Common myeloid progenitor, CD34-positive (primary cell): Measurements from ENCODE around the gene ZNF605.
A peak's percentile ranks its signal among the peaks of the same experiment; 100 is the strongest.
"Not testable (repeated sequence)": the region's sequence is repeated elsewhere in the genome, so short reads cannot be mapped to it uniquely, and the experiment has no call there.

Source experiments
- CTCF ChIA-PET: fragments of 350-600 bp; sonication (Branson Sonifier 250); formaldehyde crosslinking; loops from one replicate; lab custom pipeline; 2021; ENCODE audit warnings: antibody characterized with exemption; lab: Charles Lee
- POLR2A ChIA-PET: fragments of 350-600 bp; sonication (Branson Sonifier 250); formaldehyde crosslinking; loops from one replicate; lab custom pipeline; 2021; ENCODE audit warnings: antibody characterized with exemption; lab: Charles Lee
- DNase-seq, 3 donors: peaks; one replicate each; pipeline versions ENCODE4 v3.0.0 to v3.0.0-alpha.2; 2013
- H3K27ac ChIP-seq, 2 experiments: 1 replicate in 1 of 2; 2 replicates in 1 of 2; pipeline ENCODE4 v1.7.0; 2013; ENCODE audit warnings: inconsistent platforms in 2 of 2, low read length in 2 of 2, mild to moderate bottlenecking in 2 of 2, low read depth in 1 of 2, moderate library complexity in 1 of 2; ENCODE audit not compliant: severe bottlenecking in 2 of 2, insufficient read depth in 1 of 2, poor library complexity in 1 of 2
- H3K27me3 ChIP-seq, 5 experiments: replicated peaks in 2 of 5; 1 replicate in 3 of 5; 2 replicates in 2 of 5; pipeline versions ENCODE4 v1.6.1 to v1.7.0; 2013; ENCODE audit warnings: low read length in 4 of 5, mild to moderate bottlenecking in 2 of 5, moderate library complexity in 2 of 5, inconsistent platforms in 1 of 5; ENCODE audit not compliant: insufficient read depth in 5 of 5, control insufficient read depth in 4 of 5
- H3K36me3 ChIP-seq, 4 experiments: 1 replicate in 2 of 4; 2 replicates in 2 of 4; pipeline versions ENCODE4 v1.6.1 to v1.7.0; 2013; ENCODE audit warnings: low read length in 3 of 4, control low read depth in 1 of 4, mild to moderate bottlenecking in 1 of 4; ENCODE audit not compliant: control insufficient read depth in 4 of 4, insufficient read depth in 4 of 4
- H3K4me1 ChIP-seq, 4 experiments: 1 replicate in 3 of 4; 2 replicates in 1 of 4; pipeline versions ENCODE4 v1.6.1 to v1.7.1; 2013; ENCODE audit warnings: low read length in 3 of 4, mild to moderate bottlenecking in 3 of 4, control low read depth in 1 of 4, inconsistent platforms in 1 of 4, moderate library complexity in 1 of 4; ENCODE audit not compliant: control insufficient read depth in 4 of 4, insufficient read depth in 4 of 4; ENCODE audit errors: control extremely low read depth in 1 of 4
- H3K4me3 ChIP-seq, 7 experiments: 1 replicate in 4 of 7; 2 replicates in 3 of 7; pipeline versions ENCODE4 v1.5.1 to v1.7.0; 2013; ENCODE audit warnings: mild to moderate bottlenecking in 7 of 7, low read length in 6 of 7, moderate library complexity in 6 of 7, inconsistent platforms in 2 of 7, low read depth in 2 of 7, control low read depth in 1 of 7; ENCODE audit not compliant: insufficient read depth in 4 of 7, control insufficient read depth in 1 of 7; ENCODE audit errors: extremely low read depth in 1 of 7
- H3K9me3 ChIP-seq, 5 experiments: 1 replicate in 4 of 5; 2 replicates in 1 of 5; pipeline versions ENCODE4 v1.6.1 to v1.7.1; 2013; ENCODE audit warnings: low read length in 4 of 5, mild to moderate bottlenecking in 2 of 5, inconsistent platforms in 1 of 5, low read depth in 1 of 5, moderate library complexity in 1 of 5; ENCODE audit not compliant: control insufficient read depth in 4 of 5, insufficient read depth in 2 of 5; ENCODE audit errors: control extremely low read depth in 1 of 5
- WGBS: methylation state at CpG from one replicate; pipeline ENCODE4 v1.1.5; 2013; ENCODE audit not compliant: insufficient coverage; 5-methylcytosine and 5-hydroxymethylcytosine counted together

Gene ZNF605

DNA sequence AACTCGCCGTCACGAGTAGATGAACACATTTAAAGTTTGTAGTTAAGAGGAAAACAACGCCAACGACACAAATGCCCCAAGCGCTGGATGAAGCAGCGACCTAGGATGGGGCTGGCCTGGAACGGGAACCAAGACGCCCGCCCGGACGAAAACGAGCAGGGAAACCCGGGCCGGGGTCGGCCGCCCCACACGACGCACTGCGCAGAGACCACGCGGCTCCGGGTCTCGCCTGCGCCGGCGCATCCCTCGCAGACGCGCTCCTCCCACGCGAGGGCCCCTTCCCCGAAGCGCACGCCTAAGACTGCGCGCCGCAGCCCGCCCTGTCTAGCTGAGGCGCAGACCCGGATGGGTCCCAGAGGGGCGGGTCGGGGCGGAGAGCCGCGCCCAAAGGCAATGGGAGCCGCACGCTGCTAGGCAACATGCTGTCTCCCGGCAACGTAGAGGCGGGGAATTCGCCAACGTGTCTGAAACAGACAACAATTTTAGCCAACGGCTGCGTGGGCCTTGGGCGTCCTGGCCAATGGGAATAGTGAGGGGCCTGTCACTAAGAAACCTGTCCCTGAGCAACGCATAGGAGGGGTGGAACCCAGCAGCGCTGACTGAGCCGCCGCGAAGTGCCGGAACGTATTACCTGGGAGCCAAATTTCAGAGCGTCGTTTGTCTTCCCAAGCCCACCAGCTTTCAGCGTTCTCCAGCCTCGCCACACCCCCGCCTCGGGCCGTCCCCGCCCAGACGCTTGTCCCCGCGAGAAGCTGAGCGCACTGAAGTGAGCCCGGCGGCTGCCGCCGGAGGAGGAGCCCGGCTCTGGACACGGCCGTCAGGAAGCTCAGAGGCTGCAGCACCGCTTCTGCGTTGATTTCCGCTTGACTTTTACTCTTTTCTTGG is 47.7 kb downstream of the ZNF605 start:
- Histone ChIP-seq H3K36me3 (peaks cover 0 to 3% (median 0%) of the 10 kb centered on the region in 4 experiments), H3K27ac (peak overlapping the region; percentile 46 to 77), H3K4me1 (peaks cover 2 to 19% (median 16%) of the 10 kb centered on the region in 4 experiments), H3K4me3 (peak overlapping the region; percentile 74 to 87 (median 78)), H3K27me3 (peaks cover 0 to 32% (median 13%) of the 10 kb centered on the region in 5 experiments), H3K9me3 (peaks cover 1 to 48% (median 8%) of the 10 kb centered on the region in 5 experiments)
- POLR2A ChIA-PET = interaction anchor here (0.6 kb wide), 1 partner anchor 177 kb away, joined by 4 read pairs; no protein-coding TSS in a partner anchor
- DNase-seq = peak; percentile 98 to 99 (median 99)
- CTCF ChIA-PET = interaction anchor here (1.0 kb wide), 1 partner anchor 173 kb away, joined by 3 read pairs; the partner anchor contains the start of gene ZNF140
- WGBS = under 1% methylated on average over 70 of the region's 85 CpGs

DNA sequence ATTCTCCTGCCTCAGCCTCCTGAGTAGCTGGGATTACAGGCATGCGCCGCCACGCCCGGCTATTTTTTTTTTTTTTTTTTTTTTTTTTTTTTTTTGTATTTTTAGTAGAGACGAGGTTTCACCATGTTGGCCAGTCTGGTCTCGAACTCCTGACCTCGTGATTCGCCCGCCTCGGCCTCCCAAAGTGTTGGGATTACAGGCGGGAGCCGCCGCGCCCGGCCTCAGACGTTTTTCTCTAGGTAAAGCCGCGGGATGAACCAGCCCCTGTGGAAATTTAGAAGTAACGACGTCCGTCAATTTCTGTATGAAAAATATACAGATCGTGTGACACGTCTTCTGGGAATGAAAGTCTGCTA is 48.3 kb downstream of the ZNF605 start:
- DNase-seq, CTCF ChIA-PET, POLR2A ChIA-PET, H3K36me3 ChIP-seq: not testable (repeated sequence)
- Histone ChIP-seq H3K9me3 (peaks cover 1 to 52% (median 7%) of the 10 kb centered on the region in 5 experiments), H3K27ac (peak overlapping the region in 1 of 2 experiments; percentile 1), H3K4me1 (peaks cover 2 to 19% (median 16%) of the 10 kb centered on the region in 4 experiments), H3K4me3 (peak overlapping the region in 6 of 7 experiments; percentile 76 to 87 (median 78)), H3K27me3 (peaks cover 0 to 32% (median 13%) of the 10 kb centered on the region in 5 experiments)
- WGBS = 5% methylated on average over 18 of the region's 23 CpGs

DNA sequence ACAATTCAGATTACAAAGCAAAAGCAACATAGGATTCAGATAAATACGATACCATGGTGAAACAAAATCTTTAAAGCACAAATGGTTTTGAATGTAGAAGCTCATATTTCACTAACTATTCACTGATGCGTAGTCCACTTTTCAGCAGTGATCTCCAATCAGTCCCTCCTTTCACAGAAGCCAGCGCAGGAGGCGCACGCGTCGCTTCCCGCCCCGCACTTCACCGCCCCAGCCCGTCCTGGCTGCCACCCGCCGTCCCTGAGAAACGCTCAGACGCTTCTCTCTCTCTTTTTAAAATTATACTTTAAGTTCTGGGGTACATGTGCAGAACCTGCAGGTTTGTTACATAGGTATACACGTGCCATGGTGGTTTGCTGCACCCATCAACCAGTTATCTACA is 48.9 kb downstream of the ZNF605 start:
- 15% methylated on average over 10 of the region's 16 CpGs for WGBS
- peaks cover 1 to 52% (median 6%) of the 10 kb centered on the region in 5 experiments for H3K9me3 ChIP-seq
- POLR2A ChIA-PET = no interaction called here

DNA sequence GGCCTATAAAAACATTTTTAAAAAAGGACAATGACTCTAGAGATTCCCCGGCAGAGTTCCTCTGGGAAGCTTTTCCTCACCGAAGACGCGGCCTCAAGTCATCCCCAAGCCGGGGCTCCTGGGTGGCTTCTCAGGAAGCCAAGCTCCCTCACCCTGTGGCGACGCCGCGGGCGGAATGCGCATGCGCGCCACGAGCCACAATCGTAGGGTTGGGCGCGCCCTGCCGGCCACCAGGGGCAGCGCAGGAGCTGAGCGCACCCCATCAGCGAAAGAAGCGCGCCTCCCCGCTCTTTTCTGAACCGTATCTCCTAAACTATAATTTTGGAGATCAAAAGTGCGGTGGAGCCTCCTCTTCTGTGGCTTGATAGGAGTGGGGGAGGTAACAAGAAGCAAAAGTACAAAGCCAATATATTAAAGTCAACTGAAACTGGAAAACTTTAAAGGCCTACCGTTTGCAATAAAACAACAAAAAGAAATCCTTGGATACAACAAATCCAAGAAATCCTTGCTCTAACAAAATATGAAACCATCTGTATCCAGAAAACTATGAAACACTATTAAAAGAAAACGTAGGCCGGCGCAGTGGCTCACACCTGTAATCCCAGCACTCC is 51.3 kb downstream of the ZNF605 start:
- no peaks in the 10 kb centered on the region for H3K36me3 ChIP-seq
- peaks cover 2 to 19% (median 16%) of the 10 kb centered on the region in 4 experiments for H3K4me1 ChIP-seq
- POLR2A ChIA-PET = no interaction called here
- WGBS = 9% methylated on average over 19 of the region's 30 CpGs
- H3K27me3 ChIP-seq = peaks cover 0 to 32% (median 13%) of the 10 kb centered on the region in 5 experiments
- peaks cover 0 to 40% (median 0%) of the 10 kb centered on the region in 5 experiments for H3K9me3 ChIP-seq
- no peak overlapping the region for H3K27ac ChIP-seq
- H3K4me3 ChIP-seq = peak overlapping the region in 3 of 7 experiments; percentile 22 to 32 (median 30)
- CTCF ChIA-PET = interaction anchor here (0.8 to 1.7 kb wide), 9 partner anchors 14 to 289 kb away, joined by 3 to 6 read pairs (median 3); no protein-coding TSS in a partner anchor
- peak; percentile 79 to 86 (median 79) for DNase-seq

More for the DNA sequence above, 48.9 kb downstream of the ZNF605 start:
- Histone ChIP-seq H3K27me3 (peaks cover 0 to 32% (median 13%) of the 10 kb centered on the region in 5 experiments), H3K4me3 (peak overlapping the region in 1 of 7 experiments; percentile 0), H3K4me1 (peaks cover 2 to 19% (median 16%) of the 10 kb centered on the region in 4 experiments), H3K36me3 (peaks cover 0 to 3% (median 0%) of the 10 kb centered on the region in 4 experiments), H3K27ac (no peak overlapping the region)
- CTCF ChIA-PET = no interaction called here
- no peak for DNase-seq

DNA sequence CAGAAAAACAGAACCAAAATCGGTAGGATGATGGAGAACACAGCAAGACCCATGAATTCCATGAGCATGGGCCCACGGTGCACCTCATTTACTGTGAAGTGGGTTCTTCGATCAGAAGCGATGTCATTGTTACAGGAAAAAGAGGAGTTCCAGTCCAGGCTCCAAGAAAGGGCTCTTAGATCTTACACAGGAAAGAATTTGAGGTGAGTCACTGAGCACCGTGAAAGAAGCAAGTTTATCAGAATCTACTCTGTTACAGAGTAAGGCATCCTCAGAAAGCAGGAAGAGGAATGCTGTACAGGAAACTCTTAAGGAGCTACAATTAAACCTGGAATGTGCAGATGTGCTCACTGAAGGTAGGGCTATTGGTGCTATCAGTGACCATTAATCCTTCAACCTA is 57.1 kb downstream of the ZNF605 start:
- DNase-seq = no peak
- no peak overlapping the region for H3K4me3 ChIP-seq
- no peaks in the 10 kb centered on the region for H3K36me3 ChIP-seq
- H3K27ac ChIP-seq = no peak overlapping the region
- POLR2A ChIA-PET = no interaction called here
- H3K27me3 ChIP-seq = no peaks in the 10 kb centered on the region
- CTCF ChIA-PET = interaction anchor here (1.3 kb wide), 1 partner anchor 53 kb away, joined by 5 read pairs; no protein-coding TSS in a partner anchor
- no peaks in the 10 kb centered on the region for H3K4me1 ChIP-seq
- WGBS = 92% methylated on average over 5 of the region's 5 CpGs
- H3K9me3 ChIP-seq = peaks cover 0 to 23% (median 0%) of the 10 kb centered on the region in 5 experiments

DNA sequence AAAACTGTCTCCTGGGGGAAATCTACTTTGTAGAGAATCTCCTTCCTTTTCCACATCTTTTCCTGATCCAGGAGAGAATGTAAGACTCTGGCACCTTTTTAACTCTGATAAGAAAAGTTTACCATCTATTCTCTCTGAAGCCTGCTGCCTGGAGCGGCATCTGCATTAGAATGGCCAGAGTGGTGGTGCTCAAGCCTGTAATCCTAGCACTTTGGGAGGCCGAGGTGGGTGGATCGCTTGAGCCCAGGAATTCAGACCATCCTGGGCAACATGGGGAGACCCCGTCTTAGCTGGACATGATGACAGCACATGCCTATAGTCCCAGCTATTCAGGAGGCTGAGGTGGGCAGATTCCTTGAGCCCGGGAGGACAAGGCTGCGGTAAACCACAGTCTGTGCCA is 67.3 kb downstream of the ZNF605 start:
- POLR2A ChIA-PET = no interaction called here
- CTCF ChIA-PET = interaction anchor here (1.0 kb wide), 1 partner anchor 17 kb away, joined by 3 read pairs; no protein-coding TSS in a partner anchor
- Histone ChIP-seq H3K36me3 (peaks cover 0 to 11% (median 3%) of the 10 kb centered on the region in 4 experiments), H3K4me1 (peaks cover 0 to 12% (median 6%) of the 10 kb centered on the region in 4 experiments), H3K4me3 (peak overlapping the region in 1 of 7 experiments; percentile 83), H3K27ac (no peak overlapping the region), H3K9me3 (peaks cover 0 to 18% (median 0%) of the 10 kb centered on the region in 5 experiments), H3K27me3 (no peaks in the 10 kb centered on the region)
- 96% methylated on average over 5 of the region's 6 CpGs for WGBS
- no peak for DNase-seq
